PC-3 (cell line): ENCODE measurements around the gene HBP1.

Experiments used
- CTCF ChIP-seq: fragments of 300-600 bp; sonication (generic); conservative IDR thresholded peaks from 2 replicates; pipeline ENCODE4 v1.5.1; 2017; ENCODE audit warnings: antibody characterized with exemption, low read depth, mild to moderate bottlenecking, low read length
- EZH2 ChIP-seq: fragments of 300-600 bp; sonication (generic); IDR thresholded peaks from one replicate; pipeline ENCODE4 v1.6.1; 2017; ENCODE audit warnings: antibody characterized with exemption, mild to moderate bottlenecking, low read length; ENCODE audit not compliant: unreplicated experiment
- EZH2phosphoT487 ChIP-seq: fragments of 300-600 bp; sonication (generic); IDR thresholded peaks from 2 replicates; pipeline ENCODE4 v1.6.1; 2018; ENCODE audit warnings: mild to moderate bottlenecking, antibody characterized with exemption, low read length, borderline replicate concordance

DNA sequence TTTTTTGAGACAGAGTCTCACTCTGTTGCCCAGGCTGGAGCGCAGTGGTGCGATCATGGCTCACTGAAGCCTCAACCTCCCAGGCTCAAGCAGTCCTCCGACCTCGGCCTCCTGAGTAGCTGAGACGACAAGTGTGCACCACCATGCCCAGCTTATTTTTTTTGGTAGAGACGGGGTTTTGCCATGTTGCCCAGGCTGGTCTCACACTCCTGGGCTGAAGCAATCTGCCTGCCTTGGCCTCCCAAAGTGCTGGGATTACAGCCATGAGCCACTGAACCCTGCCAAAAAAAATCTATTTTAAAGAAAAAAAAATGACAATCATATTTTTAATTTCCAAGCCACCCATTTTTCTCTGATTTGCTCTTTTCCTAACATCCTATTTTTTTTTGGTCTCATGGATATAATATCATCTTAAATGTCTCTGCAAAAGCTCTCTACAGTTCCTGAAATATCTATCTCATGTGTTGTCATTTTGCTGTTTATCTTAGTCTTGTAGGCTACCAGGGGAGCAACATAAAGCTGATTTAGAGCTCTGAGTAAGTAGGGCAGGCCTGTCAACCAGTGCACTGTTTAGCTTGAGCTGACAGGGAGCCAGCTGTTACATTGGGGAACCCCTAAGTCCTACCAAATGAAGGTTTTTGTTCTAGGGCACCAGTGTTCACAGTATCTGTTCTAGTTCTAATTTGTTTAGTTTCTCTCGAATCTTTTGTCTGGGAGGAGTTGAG is 29.9 kb upstream of the HBP1 start:
- TF ChIP-seq CTCF (no peak), EZH2 (no peak), EZH2phosphoT487 (no peak)
